Right lung (tissue), 5 donors: Measurements from ENCODE around the gene CILP2. TPM values are rescaled to one million over a fixed set of nuclear protein-coding genes. Genes with fewer than 3 reads are reported as not detected.

ENCODE experiments used
- DNase-seq, 2 donors: peaks; one replicate each; pipeline ENCODE4 v3.0.0-alpha.2; 2013
- polyA plus RNA-seq, 5 donors: library from polyadenylated mRNA; unstranded; fragments of 120-200 nt; gene quantifications; one replicate each; pipeline versions ENCODE4 v1.2.1 to v1.2.3, GENCODE V29; 2013; ENCODE audit warnings: inconsistent platforms in 1 of 5, low replicate concordance in 1 of 5; ENCODE audit not compliant: insufficient read length in 5 of 5, insufficient read depth in 1 of 5

The CILP2 gene
- polyA plus RNA-seq, 5 donors, result 0.16 to 1.0 (median 0.35) TPM

DNA sequence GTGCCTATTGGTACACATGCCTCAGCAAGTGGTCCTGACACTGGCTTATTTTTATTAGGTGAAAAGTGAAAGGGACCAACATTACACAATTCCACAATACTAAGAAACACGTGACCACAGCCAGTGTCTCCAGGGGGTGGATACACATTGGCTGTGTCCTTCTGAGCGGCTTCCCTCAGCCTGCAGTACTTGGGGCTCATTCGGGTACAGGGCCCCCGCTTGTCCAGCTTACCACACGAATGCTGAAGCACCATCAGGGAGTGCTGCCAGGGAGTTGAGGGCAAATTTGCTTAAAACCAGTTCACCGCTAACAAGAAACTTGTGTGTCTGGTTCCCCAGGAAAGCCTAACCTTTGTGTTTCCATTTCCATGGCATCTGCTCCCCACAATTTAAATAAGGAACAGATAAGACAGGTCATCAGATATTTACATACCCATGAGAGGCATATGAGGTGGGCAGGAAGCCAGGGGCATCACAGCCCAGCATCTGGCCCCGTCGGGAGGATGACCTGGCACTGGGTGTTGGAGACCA is 57.2 kb downstream of the CILP2 start:
- peak; percentile 70 to 77 for DNase-seq

Other genes starting within 250 kb of the CILP2 start
- gene SUGP1, start 217.8 kb upstream of the CILP2 start, polyA plus RNA-seq, result 10 to 100 TPM; 38.6 to 57.1 (median 50.4) TPM
- 10 to 100 TPM; 49.9 to 81.4 (median 61.9) TPM for gene MAU2, start 217.4 kb upstream of the CILP2 start, polyA plus RNA-seq
- 10 to 100 TPM; 33.1 to 57.9 (median 43.8) TPM for gene GATAD2A, start 132.6 kb upstream of the CILP2 start, polyA plus RNA-seq
- 1 to 10 TPM in 3 of 5 donors, under 1 TPM in 2; 0.69 to 1.6 (median 1.2) TPM for gene TSSK6, start 22.7 kb upstream of the CILP2 start, polyA plus RNA-seq
- 100 to 1,000 TPM; 177 to 282 (median 180) TPM for gene NDUFA13, start 22.0 kb upstream of the CILP2 start, polyA plus RNA-seq
- 10 to 100 TPM; 10.1 to 14.8 (median 11.6) TPM for gene YJEFN3, start 9.4 kb upstream of the CILP2 start, polyA plus RNA-seq
- 10 to 100 TPM; 12.0 to 23.5 (median 17.4) TPM for gene PBX4, start 80.4 kb downstream of the CILP2 start, polyA plus RNA-seq
- 10 to 100 TPM; 36.2 to 59.3 (median 46.2) TPM for gene LPAR2, start 90.0 kb downstream of the CILP2 start, polyA plus RNA-seq
- gene GMIP, start 105.4 kb downstream of the CILP2 start, polyA plus RNA-seq, result 10 to 100 TPM in 1 of 5 donors, 1 to 10 TPM in 4; 7.0 to 11.9 (median 9.1) TPM
- gene ATP13A1, start 125.4 kb downstream of the CILP2 start, polyA plus RNA-seq, result 10 to 100 TPM; 35.2 to 54.0 (median 46.6) TPM
- 10 to 100 TPM; 10.6 to 16.5 (median 12.5) TPM for gene ZNF101, start 130.6 kb downstream of the CILP2 start, polyA plus RNA-seq
- gene ZNF14, start 194.8 kb downstream of the CILP2 start, polyA plus RNA-seq, result 10 to 100 TPM in 4 of 5 donors, 1 to 10 TPM in 1; 9.5 to 15.5 (median 13.0) TPM